ENCODE measurements around the gene ADGRF4. TPM values are rescaled to one million over a fixed set of nuclear protein-coding genes. Genes with fewer than 3 reads are reported as not detected.

The ADGRF4 gene
- total RNA-seq, 5 donors from 2014 or later (not counting 1 experiment from before 2014, with no cell fraction given) = not detected

- no peak for DNase-seq
- no peak overlapping the region for H3K27ac Mint-ChIP-seq
- no peak overlapping the region for H3K4me3 Mint-ChIP-seq
- no peaks in the 10 kb centered on the region for H3K4me1 ChIP-seq (ENCODE audit: control insufficient read depth in 1 of 2, extremely low read depth in 1 of 2, insufficient read depth in 2 of 2, low read length in 2 of 2)
- no peaks in the 10 kb centered on the region for H3K9me3 ChIP-seq
- H3K9me3 Mint-ChIP-seq = no peaks in the 10 kb centered on the region
- no peaks in the 10 kb centered on the region for H3K36me3 Mint-ChIP-seq
- peaks cover 7 to 18% of the 10 kb centered on the region in 2 donors for H3K27me3 Mint-ChIP-seq
- H3K4me3 ChIP-seq (ENCODE audit: control insufficient read depth in 1 of 2, extremely low read depth in 1 of 2, low read length in 1 of 2) = no peak overlapping the region
- no peak overlapping the region for H3K27ac ChIP-seq (ENCODE audit: low read length)
- CTCF ChIA-PET = no interaction called here
- H3K27me3 ChIP-seq (replicated peaks in 1 of 2; ENCODE audit: control insufficient read depth in 2 of 2, extremely low read depth in 1 of 2, insufficient read depth in 2 of 2, low read length in 1 of 2) = no peaks in the 10 kb centered on the region
- POLR2A ChIA-PET = no interaction called here
- no peak for ATAC-seq (replicated peaks in 1 of 4)
- H3K36me3 ChIP-seq (ENCODE audit: control insufficient read depth in 2 of 2, extremely low read depth in 1 of 2, insufficient read depth in 1 of 2, low read length in 1 of 2) = no peaks in the 10 kb centered on the region
- no peaks in the 10 kb centered on the region for H3K4me1 Mint-ChIP-seq
- 60% methylated on average over 1 of the region's 4 CpGs for WGBS (ENCODE audit: insufficient coverage)
Observed at GRCh38 chr6:47680724-47681123, 17.7 kb upstream of the ADGRF4 start.

GRCh38 chr6:47681201-47681990, 17.0 kb upstream of the ADGRF4 start:
- H3K9me3 ChIP-seq = no peaks in the 10 kb centered on the region
- Mint-ChIP-seq H3K36me3 (no peaks in the 10 kb centered on the region), H3K9me3 (no peaks in the 10 kb centered on the region), H3K4me1 (no peaks in the 10 kb centered on the region), H3K4me3 (no peak overlapping the region), H3K27ac (no peak overlapping the region), H3K27me3 (peaks cover 5 to 21% of the 10 kb centered on the region in 2 donors)
- CTCF ChIA-PET = no interaction called here
- H3K4me1 ChIP-seq (ENCODE audit: control insufficient read depth in 1 of 2, extremely low read depth in 1 of 2, insufficient read depth in 2 of 2, low read length in 2 of 2) = no peaks in the 10 kb centered on the region
- ATAC-seq (replicated peaks in 1 of 4) = no peak
- no peak for DNase-seq
- H3K4me3 ChIP-seq (ENCODE audit: control insufficient read depth in 1 of 2, extremely low read depth in 1 of 2, low read length in 1 of 2) = no peak overlapping the region
- H3K27me3 ChIP-seq (replicated peaks in 1 of 2; ENCODE audit: control insufficient read depth in 2 of 2, extremely low read depth in 1 of 2, insufficient read depth in 2 of 2, low read length in 1 of 2) = no peaks in the 10 kb centered on the region
- no peaks in the 10 kb centered on the region for H3K36me3 ChIP-seq (ENCODE audit: control insufficient read depth in 2 of 2, extremely low read depth in 1 of 2, insufficient read depth in 1 of 2, low read length in 1 of 2)
- no peak overlapping the region for H3K27ac ChIP-seq (ENCODE audit: low read length)
- no CpG with 5 or more reads among the region's 1 CpG for WGBS (ENCODE audit: insufficient coverage)
- POLR2A ChIA-PET = no interaction called here

- Histone ChIP-seq H3K27ac (ENCODE audit: low read length) (no peak overlapping the region), H3K36me3 (ENCODE audit: control insufficient read depth in 2 of 2, extremely low read depth in 1 of 2, insufficient read depth in 1 of 2, low read length in 1 of 2) (no peaks in the 10 kb centered on the region), H3K4me3 (ENCODE audit: control insufficient read depth in 1 of 2, extremely low read depth in 1 of 2, low read length in 1 of 2) (no peak overlapping the region), H3K4me1 (ENCODE audit: control insufficient read depth in 1 of 2, extremely low read depth in 1 of 2, insufficient read depth in 2 of 2, low read length in 2 of 2) (no peaks in the 10 kb centered on the region), H3K9me3 (no peaks in the 10 kb centered on the region), H3K27me3 (replicated peaks in 1 of 2; ENCODE audit: control insufficient read depth in 2 of 2, extremely low read depth in 1 of 2, insufficient read depth in 2 of 2, low read length in 1 of 2) (peaks cover 0 to 2% of the 10 kb centered on the region in 2 experiments)
- Mint-ChIP-seq H3K36me3 (no peaks in the 10 kb centered on the region), H3K27ac (no peak overlapping the region), H3K27me3 (peaks cover 8 to 12% of the 10 kb centered on the region in 2 donors), H3K4me3 (no peak overlapping the region), H3K9me3 (no peaks in the 10 kb centered on the region), H3K4me1 (no peaks in the 10 kb centered on the region)
- no peak for ATAC-seq (replicated peaks in 1 of 4)
- ChIA-PET POLR2A (interaction anchor here in 1 of 2 donors (0.5 kb wide), 1 partner anchor 17 kb away, joined by 3 read pairs; no protein-coding TSS in a partner anchor), CTCF (interaction anchor here in 1 of 2 donors (0.8 kb wide), 1 partner anchor 17 kb away, joined by 4 read pairs; no protein-coding TSS in a partner anchor)
- WGBS (ENCODE audit: insufficient coverage) = no CpG with 5 or more reads among the region's 1 CpG
- DNase-seq = no peak
Observed at GRCh38 chr6:47686411-47686810, 12.0 kb upstream of the ADGRF4 start.

- Histone ChIP-seq H3K4me3 (ENCODE audit: control insufficient read depth in 1 of 2, extremely low read depth in 1 of 2, low read length in 1 of 2) (no peak overlapping the region), H3K27ac (ENCODE audit: low read length) (no peak overlapping the region), H3K36me3 (ENCODE audit: control insufficient read depth in 2 of 2, extremely low read depth in 1 of 2, insufficient read depth in 1 of 2, low read length in 1 of 2) (no peaks in the 10 kb centered on the region), H3K27me3 (replicated peaks in 1 of 2; ENCODE audit: control insufficient read depth in 2 of 2, extremely low read depth in 1 of 2, insufficient read depth in 2 of 2, low read length in 1 of 2) (peaks cover 0 to 2% of the 10 kb centered on the region in 2 experiments), H3K4me1 (ENCODE audit: control insufficient read depth in 1 of 2, extremely low read depth in 1 of 2, insufficient read depth in 2 of 2, low read length in 2 of 2) (no peaks in the 10 kb centered on the region), H3K9me3 (no peaks in the 10 kb centered on the region)
- no peak overlapping the region for H3K27ac Mint-ChIP-seq
- ATAC-seq (replicated peaks in 1 of 4) = no peak
- H3K4me3 Mint-ChIP-seq = no peak overlapping the region
- POLR2A ChIA-PET = no interaction called here
- CTCF ChIA-PET = no interaction called here
- 90% methylated on average over 2 of the region's 2 CpGs for WGBS (ENCODE audit: insufficient coverage)
- no peaks in the 10 kb centered on the region for H3K9me3 Mint-ChIP-seq
- H3K36me3 Mint-ChIP-seq = no peaks in the 10 kb centered on the region
- DNase-seq = no peak
- peaks cover 8 to 12% of the 10 kb centered on the region in 2 donors for H3K27me3 Mint-ChIP-seq
- H3K4me1 Mint-ChIP-seq = no peaks in the 10 kb centered on the region
Observed at GRCh38 chr6:47687432-47687831, 10.9 kb upstream of the ADGRF4 start.

- ATAC-seq (replicated peaks in 1 of 4) (no peak), DNase-seq (no peak)
- ChIA-PET POLR2A (no interaction called here), CTCF (no interaction called here)
- Mint-ChIP-seq H3K4me1 (no peaks in the 10 kb centered on the region), H3K4me3 (no peak overlapping the region), H3K27me3 (peaks cover 4 to 11% of the 10 kb centered on the region in 2 donors), H3K9me3 (no peaks in the 10 kb centered on the region), H3K36me3 (no peaks in the 10 kb centered on the region), H3K27ac (no peak overlapping the region)
- Histone ChIP-seq H3K4me1 (ENCODE audit: control insufficient read depth in 1 of 2, extremely low read depth in 1 of 2, insufficient read depth in 2 of 2, low read length in 2 of 2) (no peaks in the 10 kb centered on the region), H3K36me3 (ENCODE audit: control insufficient read depth in 2 of 2, extremely low read depth in 1 of 2, insufficient read depth in 1 of 2, low read length in 1 of 2) (no peaks in the 10 kb centered on the region), H3K9me3 (no peaks in the 10 kb centered on the region), H3K27ac (ENCODE audit: low read length) (no peak overlapping the region), H3K4me3 (ENCODE audit: control insufficient read depth in 1 of 2, extremely low read depth in 1 of 2, low read length in 1 of 2) (no peak overlapping the region), H3K27me3 (replicated peaks in 1 of 2; ENCODE audit: control insufficient read depth in 2 of 2, extremely low read depth in 1 of 2, insufficient read depth in 2 of 2, low read length in 1 of 2) (peaks cover 0 to 2% of the 10 kb centered on the region in 2 experiments)
- no CpG with 5 or more reads among the region's 2 CpGs for WGBS (ENCODE audit: insufficient coverage)
Observed at GRCh38 chr6:47690214-47690613, 8.2 kb upstream of the ADGRF4 start.

- DNase-seq (no peak), ATAC-seq (replicated peaks in 1 of 4) (no peak)
- CTCF ChIA-PET = interaction anchor here in 1 of 2 donors (0.6 kb wide), 2 partner anchors 29 to 59 kb away, joined by 3 read pairs; no protein-coding TSS in a partner anchor
- no CpG with 5 or more reads among the region's 2 CpGs for WGBS (ENCODE audit: insufficient coverage)
- Mint-ChIP-seq H3K27ac (no peak overlapping the region), H3K9me3 (no peaks in the 10 kb centered on the region), H3K4me1 (no peaks in the 10 kb centered on the region), H3K4me3 (no peak overlapping the region), H3K36me3 (no peaks in the 10 kb centered on the region), H3K27me3 (peaks cover 4 to 10% of the 10 kb centered on the region in 2 donors)
- POLR2A ChIA-PET = interaction anchor here in 1 of 2 donors (0.6 kb wide), 1 partner anchor 13 kb away, joined by 3 read pairs; no protein-coding TSS in a partner anchor
- Histone ChIP-seq H3K36me3 (ENCODE audit: control insufficient read depth in 2 of 2, extremely low read depth in 1 of 2, insufficient read depth in 1 of 2, low read length in 1 of 2) (no peaks in the 10 kb centered on the region), H3K9me3 (no peaks in the 10 kb centered on the region), H3K27ac (ENCODE audit: low read length) (no peak overlapping the region), H3K4me3 (ENCODE audit: control insufficient read depth in 1 of 2, extremely low read depth in 1 of 2, low read length in 1 of 2) (no peak overlapping the region), H3K4me1 (ENCODE audit: control insufficient read depth in 1 of 2, extremely low read depth in 1 of 2, insufficient read depth in 2 of 2, low read length in 2 of 2) (no peaks in the 10 kb centered on the region), H3K27me3 (replicated peaks in 1 of 2; ENCODE audit: control insufficient read depth in 2 of 2, extremely low read depth in 1 of 2, insufficient read depth in 2 of 2, low read length in 1 of 2) (peaks cover 0 to 2% of the 10 kb centered on the region in 2 experiments)
Observed at GRCh38 chr6:47690791-47691190, 7.6 kb upstream of the ADGRF4 start.
